ENCODE measurements around the gene SFSWAP.
"Not testable (repeated sequence)": the region's sequence is repeated elsewhere in the genome, so short reads cannot be mapped to it uniquely, and the experiment has no call there.

Gene SFSWAP

GRCh38 chr12:131794573-131794972, 83.7 kb downstream of the SFSWAP start:
- DNase-seq, result no peak

- no peak for DNase-seq
Measured at GRCh38 chr12:131795064-131795463, 84.2 kb downstream of the SFSWAP start.

- no peak for DNase-seq
Measured at GRCh38 chr12:131795690-131796410, 85.0 kb downstream of the SFSWAP start.

GRCh38 chr12:131796411-131796736, 85.5 kb downstream of the SFSWAP start:
- no peak for DNase-seq

- DNase-seq, result no peak
Measured at GRCh38 chr12:131796754-131797587, 86.1 kb downstream of the SFSWAP start.

GRCh38 chr12:131797588-131797934, 86.7 kb downstream of the SFSWAP start:
- DNase-seq, result no peak

- DNase-seq, result no peak
Measured at GRCh38 chr12:131799195-131799594, 88.3 kb downstream of the SFSWAP start.

GRCh38 chr12:131799828-131800593, 89.1 kb downstream of the SFSWAP start:
- no peak for DNase-seq

- no peak for DNase-seq
Measured at GRCh38 chr12:131800594-131801135, 89.8 kb downstream of the SFSWAP start.

- DNase-seq, result no peak
Measured at GRCh38 chr12:131801254-131801866, 90.5 kb downstream of the SFSWAP start.

- no peak for DNase-seq
Measured at GRCh38 chr12:131803961-131804521, 93.2 kb downstream of the SFSWAP start.

GRCh38 chr12:131805421-131805820, 94.5 kb downstream of the SFSWAP start:
- no peak for DNase-seq

GRCh38 chr12:131806674-131807073, 95.8 kb downstream of the SFSWAP start:
- DNase-seq, result no peak

GRCh38 chr12:131808744-131809371, 98.0 kb downstream of the SFSWAP start:
- DNase-seq, result peak; percentile 29 to 50

- not testable (repeated sequence) for DNase-seq
Measured at GRCh38 chr12:131809476-131810254, 98.8 kb downstream of the SFSWAP start.

GRCh38 chr12:131810726-131811125, 99.8 kb downstream of the SFSWAP start:
- DNase-seq, result no peak

GRCh38 chr12:131815131-131815530, 104.2 kb downstream of the SFSWAP start:
- DNase-seq, result no peak

- no peak for DNase-seq
Measured at GRCh38 chr12:131816495-131816894, 105.6 kb downstream of the SFSWAP start.

GRCh38 chr12:131817241-131817640, 106.4 kb downstream of the SFSWAP start:
- no peak for DNase-seq

GRCh38 chr12:131818821-131819585, 108.1 kb downstream of the SFSWAP start:
- peak in 1 of 2 donors; percentile 53 for DNase-seq

Measured in CD4-positive, alpha-beta T cell treated with Interleukin-1 beta for 1 hour (primary cell).